Spleen (tissue), 11 donors: ENCODE data around the gene MEI4. TPM values are rescaled to one million over a fixed set of nuclear protein-coding genes. Genes with fewer than 3 reads are reported as not detected.
"Not testable (repeated sequence)": the region's sequence is repeated elsewhere in the genome, so short reads cannot be mapped to it uniquely, and the experiment has no call there.

Source experiments
- DNase-seq: peaks from one replicate; pipeline ENCODE4 v3.0.0-alpha.2; 2020
- H3K27ac ChIP-seq, 8 donors: fragments of 200-600 bp; sonication (generic) in 7 of 8; 1 replicate in 4 of 8; 2 replicates in 4 of 8; pipeline versions ENCODE4 v1.5.0 to v1.8.0; 2016 to 2021; ENCODE audit warnings: inconsistent platforms in 4 of 8, mild to moderate bottlenecking in 4 of 8, moderate library complexity in 1 of 8
- H3K27me3 ChIP-seq, 7 donors: fragments of 200-600 bp; sonication (generic) in 6 of 7; replicated peaks in 1 of 7; 1 replicate in 4 of 7; 2 replicates in 3 of 7; pipeline versions ENCODE4 v1.5.0 to v1.8.0; 2016 to 2021; ENCODE audit warnings: inconsistent platforms in 3 of 7, mild to moderate bottlenecking in 1 of 7
- H3K36me3 ChIP-seq, 6 donors: fragments of 200-600 bp; sonication (generic) in 5 of 6; 1 replicate in 4 of 6; 2 replicates in 2 of 6; pipeline versions ENCODE4 v1.5.0 to v1.8.0; 2016 to 2021; ENCODE audit warnings: inconsistent platforms in 2 of 6
- H3K4me1 ChIP-seq, 6 donors: fragments of 200-600 bp; sonication (generic) in 5 of 6; 1 replicate in 3 of 6; 2 replicates in 3 of 6; pipeline versions ENCODE4 v1.5.0 to v1.8.0; 2016 to 2021; ENCODE audit warnings: inconsistent platforms in 3 of 6
- H3K4me3 ChIP-seq, 8 donors: fragments of 200-600 bp; sonication (generic) in 7 of 8; 1 replicate in 4 of 8; 2 replicates in 4 of 8; pipeline versions ENCODE4 v1.5.0 to v1.8.0; 2016 to 2021; ENCODE audit warnings: inconsistent platforms in 4 of 8, mild to moderate bottlenecking in 4 of 8, moderate library complexity in 2 of 8
- H3K9me3 ChIP-seq, 8 donors: fragments of 200-600 bp; sonication (generic) in 7 of 8; 1 replicate in 4 of 8; 2 replicates in 4 of 8; pipeline versions ENCODE4 v1.5.0 to v1.8.0; 2016 to 2021; ENCODE audit warnings: inconsistent platforms in 4 of 8
- POLR2A ChIP-seq, 3 donors: fragments of 450-650 bp; IDR thresholded peaks; one replicate each; pipeline ENCODE4 v1.5.1; 2017; ENCODE audit warnings: antibody characterized with exemption in 3 of 3, mild to moderate bottlenecking in 1 of 3
- POLR2AphosphoS5 ChIP-seq, 3 donors: sonication (generic); formaldehyde crosslinking; IDR thresholded peaks; one replicate each; pipeline ENCODE4 v1.5.1; 2017; ENCODE audit warnings: antibody characterized with exemption in 3 of 3
- WGBS, 5 donors: extraction: QIAGEN DNeasy Blood & Tissue Kit in 3 of 5; methylation state at CpG; one replicate each; pipeline versions ENCODE4 v1.1.5 to v1.1.7; 2013 to 2018; 5-methylcytosine and 5-hydroxymethylcytosine counted together
- intact Hi-C: fragments of 100-400 bp; cut with DNase I; formaldehyde crosslinking; loops from one replicate; pipeline ENCODE4 v1.15.0; 2023; ENCODE audit warnings: low total_unique reads
- polyA plus RNA-seq, 3 donors: library from polyadenylated mRNA; stranded (reverse); fragments of 200-250 nt; gene quantifications; one replicate each; pipeline ENCODE4 v1.2.1, GENCODE V29; 2013
- total RNA-seq, 7 donors: library from RNA; depleted of rRNA in 3 of 7; stranded (reverse); fragments of >200 nt in 3 of 7; fragmentation: NEBNext Ultra II Directional in 4 of 7; extraction: Animal tissue kit (Norgen Biotek cat#: 25700) in 4 of 7; gene quantifications; one replicate each; pipeline versions ENCODE4 v1.1.0 to v1.2.1, GENCODE V29; 2016 to 2021
- TF ChIP-seq, protein P1 (sequence below), 11 experiments: fragments of 200-600 bp in 7 of 11; fragments of 450-650 bp in 4 of 11; sonication (generic) in 4 of 11; IDR thresholded peaks in 8 of 11; conservative IDR thresholded peaks in 3 of 11; 1 replicate in 7 of 11; 2 replicates in 4 of 11; pipeline versions ENCODE4 v1.4.0 to v1.8.0; 2016 to 2021; ENCODE audit warnings: antibody characterized with exemption in 11 of 11, inconsistent platforms in 4 of 11, mild to moderate bottlenecking in 1 of 11
- donor health status: healthy with polysubstance abuse.
- donor health status: DM: no; HTN: no; CAD: no; lungs with moderate emphysema.
- donor health status: DM: no; HTN: no; CAD: no.
- donor health status: Bipolar disorder and iron deficiency.
- donor health status: healthy.
- donor health status: DM: no; HTN: no; CAD: no.
- donor health status: DM: yes; HTN: yes; CAD: no.

The MEI4 gene
- total and polyA plus RNA-seq, 10 donors, result 0.03 to 0.26 TPM; not detected in 8

DNA sequence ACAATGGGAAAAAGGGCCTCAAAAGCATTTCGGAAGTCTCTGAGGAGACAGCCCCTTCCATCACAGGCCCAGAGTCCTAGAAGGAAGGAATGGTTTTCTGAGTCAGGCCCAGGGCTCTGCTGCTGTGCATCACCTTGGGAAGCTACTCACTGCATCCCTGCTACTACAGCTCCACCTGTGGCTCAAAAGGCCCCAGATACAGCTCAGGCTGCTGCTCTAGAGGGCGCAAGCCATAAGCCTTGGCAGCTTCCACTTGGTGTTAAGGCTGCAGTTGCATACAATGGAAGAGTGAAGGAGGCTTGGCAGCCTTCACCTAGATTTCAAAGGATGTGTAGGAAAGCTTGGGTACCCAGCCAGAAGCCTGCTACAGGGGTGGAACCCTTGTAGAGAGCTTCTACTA is 54.8 kb downstream of the MEI4 start:
- 75 to 91% (median 78%) methylated on average over 2 of the region's 2 CpGs for WGBS, 5 donors
- no peaks in the 10 kb centered on the region for H3K4me1 ChIP-seq
- no peak overlapping the region for H3K4me3 ChIP-seq
- H3K9me3 ChIP-seq, result peaks cover 0 to 32% (median 24%) of the 10 kb centered on the region in 8 donors
- intact Hi-C loops, result no loop called here
- H3K27me3 ChIP-seq, result no peaks in the 10 kb centered on the region
- TF ChIP-seq, protein P1, sequence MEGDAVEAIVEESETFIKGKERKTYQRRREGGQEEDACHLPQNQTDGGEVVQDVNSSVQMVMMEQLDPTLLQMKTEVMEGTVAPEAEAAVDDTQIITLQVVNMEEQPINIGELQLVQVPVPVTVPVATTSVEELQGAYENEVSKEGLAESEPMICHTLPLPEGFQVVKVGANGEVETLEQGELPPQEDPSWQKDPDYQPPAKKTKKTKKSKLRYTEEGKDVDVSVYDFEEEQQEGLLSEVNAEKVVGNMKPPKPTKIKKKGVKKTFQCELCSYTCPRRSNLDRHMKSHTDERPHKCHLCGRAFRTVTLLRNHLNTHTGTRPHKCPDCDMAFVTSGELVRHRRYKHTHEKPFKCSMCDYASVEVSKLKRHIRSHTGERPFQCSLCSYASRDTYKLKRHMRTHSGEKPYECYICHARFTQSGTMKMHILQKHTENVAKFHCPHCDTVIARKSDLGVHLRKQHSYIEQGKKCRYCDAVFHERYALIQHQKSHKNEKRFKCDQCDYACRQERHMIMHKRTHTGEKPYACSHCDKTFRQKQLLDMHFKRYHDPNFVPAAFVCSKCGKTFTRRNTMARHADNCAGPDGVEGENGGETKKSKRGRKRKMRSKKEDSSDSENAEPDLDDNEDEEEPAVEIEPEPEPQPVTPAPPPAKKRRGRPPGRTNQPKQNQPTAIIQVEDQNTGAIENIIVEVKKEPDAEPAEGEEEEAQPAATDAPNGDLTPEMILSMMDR (IDR thresholded peaks at IDR 0.05 in 8 of 11, conservative IDR thresholded peaks at IDR 0.05 in 3 of 11), result no peak
- no peak for TF ChIP-seq POLR2AphosphoS5 (IDR thresholded peaks at IDR 0.05)
- no peaks in the 10 kb centered on the region for H3K36me3 ChIP-seq
- DNase-seq, result no peak
- H3K27ac ChIP-seq, result no peak overlapping the region

DNA sequence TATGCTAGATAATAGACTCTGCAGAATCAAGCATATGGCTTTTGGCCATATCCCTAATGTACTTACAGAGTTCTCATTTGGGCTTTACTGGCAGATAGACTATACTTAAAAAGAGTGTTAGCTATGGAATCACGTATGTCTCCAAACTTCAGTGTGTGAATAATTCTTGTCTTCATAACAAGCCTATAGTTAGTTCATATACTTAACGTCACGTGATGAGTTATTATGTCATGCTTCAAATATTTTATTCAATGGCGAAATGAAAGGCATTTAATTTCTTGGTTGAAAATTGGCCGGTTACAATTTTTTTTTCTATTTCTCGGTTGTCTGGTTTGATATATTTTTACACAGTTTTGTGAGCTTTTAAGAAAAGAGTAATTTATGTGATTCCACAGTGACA is 62.7 kb downstream of the MEI4 start:
- DNase-seq, result no peak
- WGBS, 5 donors, result 86 to 90% (median 89%) methylated on average over 6 of the region's 6 CpGs
- H3K9me3 ChIP-seq, result no peaks in the 10 kb centered on the region

DNA sequence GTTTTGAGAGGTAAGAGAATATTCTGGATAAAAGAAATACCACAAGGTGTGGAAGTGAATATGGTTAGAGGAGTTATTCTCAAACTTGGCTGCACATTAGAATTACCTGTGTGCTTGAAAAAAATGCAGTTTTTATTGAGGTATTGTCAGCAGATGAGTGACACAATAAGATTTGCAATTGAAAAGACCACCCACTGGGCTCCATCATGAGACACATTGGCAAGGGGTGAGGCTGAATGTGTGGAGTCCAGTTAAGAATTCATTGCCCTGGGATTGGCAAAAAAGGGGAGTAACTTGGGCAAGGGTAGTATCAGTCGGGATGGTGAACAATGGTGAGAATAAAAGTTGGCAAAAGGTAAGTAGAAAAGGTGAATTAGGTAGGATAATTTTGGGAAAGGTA is 63.5 kb downstream of the MEI4 start:
- 70 to 86% (median 72%) methylated on average over 1 of the region's 1 CpG for WGBS, 5 donors
- Histone ChIP-seq H3K9me3 (no peaks in the 10 kb centered on the region), H3K4me1 (no peaks in the 10 kb centered on the region), H3K27ac (no peak overlapping the region), H3K36me3 (no peaks in the 10 kb centered on the region), H3K27me3 (no peaks in the 10 kb centered on the region), H3K4me3 (no peak overlapping the region)
- DNase-seq, result no peak
- TF ChIP-seq POLR2A (IDR thresholded peaks at IDR 0.05) (no peak), POLR2AphosphoS5 (IDR thresholded peaks at IDR 0.05) (no peak)
- TF ChIP-seq, protein P1 (IDR thresholded peaks at IDR 0.05 in 8 of 11, conservative IDR thresholded peaks at IDR 0.05 in 3 of 11), result no peak
- intact Hi-C loops, result no loop called here

More for the DNA sequence above, 62.7 kb downstream of the MEI4 start:
- H3K27ac ChIP-seq, result no peak overlapping the region
- no peaks in the 10 kb centered on the region for H3K27me3 ChIP-seq
- no peak overlapping the region for H3K4me3 ChIP-seq
- no peaks in the 10 kb centered on the region for H3K4me1 ChIP-seq
- no peaks in the 10 kb centered on the region for H3K36me3 ChIP-seq
- TF ChIP-seq POLR2AphosphoS5 (IDR thresholded peaks at IDR 0.05), result no peak
- TF ChIP-seq, protein P1 (IDR thresholded peaks at IDR 0.05 in 8 of 11, conservative IDR thresholded peaks at IDR 0.05 in 3 of 11), result no peak
- no peak for TF ChIP-seq POLR2A (IDR thresholded peaks at IDR 0.05)
- intact Hi-C loops, result no loop called here

DNA sequence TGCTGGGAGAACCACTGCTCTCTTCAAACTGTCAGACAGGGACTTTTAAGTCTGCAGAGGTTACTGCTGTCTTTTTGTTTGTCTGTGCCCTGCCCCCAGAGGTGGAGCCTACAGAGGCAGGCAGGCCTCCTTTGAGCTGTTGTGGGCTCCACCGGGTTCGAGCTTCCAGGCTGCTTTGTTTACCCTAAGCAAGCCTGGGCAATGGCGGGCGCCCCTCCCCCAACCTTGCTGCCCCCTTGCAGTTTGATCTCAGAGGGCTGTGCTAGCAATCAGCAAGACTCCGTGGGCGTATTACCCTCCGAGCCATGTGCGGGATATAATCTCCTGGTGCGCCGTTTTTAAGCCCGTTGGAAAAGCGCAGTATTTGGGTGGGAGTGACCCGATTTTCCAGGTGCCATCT is 83.2 kb downstream of the MEI4 start:
- H3K4me3 ChIP-seq, H3K27me3 ChIP-seq, H3K4me1 ChIP-seq, intact Hi-C loops, H3K36me3 ChIP-seq, DNase-seq, H3K27ac ChIP-seq: not testable (repeated sequence)
- whole genome bisulfite sequencing, 5 donors, result 85 to 93% (median 87%) methylated on average over 12 to 13 of the region's 13 CpGs
- peaks cover 0 to 13% (median 3%) of the 10 kb centered on the region in 8 donors for H3K9me3 ChIP-seq

DNA sequence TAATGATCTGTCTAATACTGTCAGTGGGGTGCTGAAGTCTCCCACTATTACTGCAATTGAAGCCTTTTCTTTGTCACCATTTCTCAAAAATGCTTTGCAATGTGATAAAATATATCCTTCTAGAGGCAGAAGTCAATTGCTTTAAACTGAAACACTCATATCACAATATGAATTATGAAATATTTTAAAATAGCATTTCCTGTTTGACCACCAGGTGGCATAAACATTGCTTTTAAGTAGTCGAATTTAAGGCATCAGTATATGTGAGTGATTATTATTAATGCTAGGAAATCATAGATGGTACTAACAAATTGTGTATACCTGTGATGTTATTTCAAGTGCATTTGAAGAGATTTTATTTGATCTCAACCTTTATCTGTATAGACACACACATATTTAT is 87.5 kb downstream of the MEI4 start:
- peaks cover 0 to 12% (median 2%) of the 10 kb centered on the region in 8 donors for H3K9me3 ChIP-seq
- no peak for DNase-seq

DNA sequence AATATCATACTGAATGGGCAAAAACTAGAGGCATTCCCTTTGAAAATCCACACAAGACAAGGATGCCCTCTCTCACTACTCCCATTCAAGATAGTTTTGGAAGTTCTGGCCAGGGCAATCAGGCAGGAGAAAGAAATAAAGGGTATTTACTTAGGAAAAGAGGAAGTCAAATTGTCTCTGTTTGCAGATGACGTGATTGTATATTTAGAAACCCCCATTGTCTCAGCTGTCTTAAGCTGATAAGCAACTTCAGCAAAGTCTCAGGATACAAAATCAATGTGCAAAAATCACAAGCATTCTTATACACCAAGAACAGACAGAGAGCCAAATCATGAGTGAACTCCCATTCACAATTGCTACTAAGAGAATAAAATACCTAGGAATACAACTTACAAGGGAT is 99.3 kb downstream of the MEI4 start:
- H3K36me3 ChIP-seq, DNase-seq, H3K27ac ChIP-seq, H3K27me3 ChIP-seq, intact Hi-C loops, H3K4me1 ChIP-seq, H3K4me3 ChIP-seq: not testable (repeated sequence)
- WGBS, 5 donors, result 17 to 24% (median 19%) methylated on average over 1 of the region's 1 CpG
- H3K9me3 ChIP-seq, result peaks cover 0 to 31% (median 21%) of the 10 kb centered on the region in 8 donors

More for the DNA sequence above, 87.5 kb downstream of the MEI4 start:
- no peak overlapping the region for H3K27ac ChIP-seq
- H3K36me3 ChIP-seq, result no peaks in the 10 kb centered on the region
- 13 to 31% (median 18%) methylated on average over 1 of the region's 1 CpG for WGBS, 5 donors
- TF ChIP-seq, protein P1 (IDR thresholded peaks at IDR 0.05 in 8 of 11, conservative IDR thresholded peaks at IDR 0.05 in 3 of 11), result peak in 7 of 11 experiments; percentile 5 to 38 (median 22)
- no peak for TF ChIP-seq POLR2AphosphoS5 (IDR thresholded peaks at IDR 0.05)
- TF ChIP-seq POLR2A (IDR thresholded peaks at IDR 0.05), result no peak
- no peaks in the 10 kb centered on the region for H3K4me1 ChIP-seq
- H3K27me3 ChIP-seq, result no peaks in the 10 kb centered on the region
- intact Hi-C loops, result no loop called here
- H3K4me3 ChIP-seq, result no peak overlapping the region
